ENCODE results near the gene CEACAM5.

DNA sequence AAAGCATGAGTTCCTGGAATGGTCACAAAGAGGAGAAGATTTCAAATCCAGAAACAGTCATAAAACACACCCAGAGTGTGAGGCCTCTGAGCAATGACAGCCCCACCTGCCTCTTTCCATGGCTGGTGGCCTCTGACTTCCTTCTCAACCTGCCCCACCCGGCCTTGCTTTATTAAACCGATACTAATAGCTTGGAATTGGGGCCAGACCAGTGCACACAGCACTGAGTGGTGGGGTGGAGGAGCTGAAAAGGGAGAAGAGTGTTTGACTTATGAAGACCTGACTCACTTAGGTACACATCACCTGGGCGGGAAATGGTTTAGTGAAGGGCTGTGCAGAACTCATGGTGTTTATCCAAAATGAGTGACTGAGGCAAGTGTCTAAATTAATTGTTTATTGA, 26.2 kb downstream of the CEACAM5 start:
- TF ChIP-seq, protein P1, sequence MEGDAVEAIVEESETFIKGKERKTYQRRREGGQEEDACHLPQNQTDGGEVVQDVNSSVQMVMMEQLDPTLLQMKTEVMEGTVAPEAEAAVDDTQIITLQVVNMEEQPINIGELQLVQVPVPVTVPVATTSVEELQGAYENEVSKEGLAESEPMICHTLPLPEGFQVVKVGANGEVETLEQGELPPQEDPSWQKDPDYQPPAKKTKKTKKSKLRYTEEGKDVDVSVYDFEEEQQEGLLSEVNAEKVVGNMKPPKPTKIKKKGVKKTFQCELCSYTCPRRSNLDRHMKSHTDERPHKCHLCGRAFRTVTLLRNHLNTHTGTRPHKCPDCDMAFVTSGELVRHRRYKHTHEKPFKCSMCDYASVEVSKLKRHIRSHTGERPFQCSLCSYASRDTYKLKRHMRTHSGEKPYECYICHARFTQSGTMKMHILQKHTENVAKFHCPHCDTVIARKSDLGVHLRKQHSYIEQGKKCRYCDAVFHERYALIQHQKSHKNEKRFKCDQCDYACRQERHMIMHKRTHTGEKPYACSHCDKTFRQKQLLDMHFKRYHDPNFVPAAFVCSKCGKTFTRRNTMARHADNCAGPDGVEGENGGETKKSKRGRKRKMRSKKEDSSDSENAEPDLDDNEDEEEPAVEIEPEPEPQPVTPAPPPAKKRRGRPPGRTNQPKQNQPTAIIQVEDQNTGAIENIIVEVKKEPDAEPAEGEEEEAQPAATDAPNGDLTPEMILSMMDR (IDR thresholded peaks at IDR 0.05), result no peak
- TF ChIP-seq POLR2A (IDR thresholded peaks at IDR 0.05) (no peak), POLR2AphosphoS5 (IDR thresholded peaks at IDR 0.05) (no peak)
